ENCODE data around the gene ARHGEF11. TPM values are rescaled to one million over a fixed set of nuclear protein-coding genes. Genes with fewer than 3 reads are reported as not detected.
"Not testable (repeated sequence)": the region's sequence is repeated elsewhere in the genome, so short reads cannot be mapped to it uniquely, and the experiment has no call there.

Gene ARHGEF11
- total and polyA plus RNA-seq, 2 donors (not counting 1 experiment from before 2014, with no cell fraction given) = 1.0 to 4.6 TPM

- no peak overlapping the region for H3K27ac ChIP-seq (ENCODE audit: low read length in 2 of 2)
- H2AFZ ChIP-seq (ENCODE audit: insufficient read depth, low read depth, low read length, poor library complexity, severe bottlenecking) = no peak overlapping the region
- WGBS (ENCODE audit: insufficient coverage) = 92% methylated on average over 2 of the region's 2 CpGs
- Mint-ChIP-seq H3K4me3 (no peak overlapping the region), H3K9me3 (ENCODE audit: insufficient read depth) (no peaks in the 10 kb centered on the region), H3K4me1 (peaks cover 3% of the 10 kb centered on the region), H3K27me3 (peaks cover 37% of the 10 kb centered on the region), H3K27ac (no peak overlapping the region)
- no peak overlapping the region for H3K4me3 ChIP-seq (ENCODE audit: control extremely low read depth in 1 of 5, extremely low read depth in 1 of 5, insufficient read depth in 1 of 5, low read depth in 2 of 5, low read length in 4 of 5)
- ChIA-PET CTCF (interaction anchor here (4.5 kb wide), 1 partner anchor 20 kb away, joined by 14 read pairs; no protein-coding TSS in a partner anchor), POLR2A (no interaction called here)
- TF ChIP-seq EZH2 (IDR thresholded peaks at IDR 0.05; ENCODE audit: borderline replicate concordance, insufficient read depth, low read depth, low read length, poor library complexity, severe bottlenecking) = no peak
- TF ChIP-seq CTCF (IDR thresholded peaks at IDR 0.05) = no peak
- no peaks in the 10 kb centered on the region for H3K36me3 ChIP-seq (replicated peaks in 1 of 2; ENCODE audit: control extremely low read depth in 1 of 2, control insufficient read depth in 1 of 2, extremely low read depth in 1 of 2, insufficient read depth in 2 of 2, low read length in 1 of 2)
- no peaks in the 10 kb centered on the region for H3K79me2 ChIP-seq (ENCODE audit: control insufficient read depth, insufficient read depth, low read length)
- ATAC-seq (ENCODE audit: low read depth) = no peak
- intact Hi-C loops (cut with micrococcal nuclease) = no loop called here
- DNase-seq = no peak
- H3K27me3 ChIP-seq (replicated peaks in 1 of 4; ENCODE audit: control extremely low read depth in 1 of 4, control insufficient read depth in 3 of 4, insufficient read depth in 4 of 4, low read length in 3 of 4) = peaks cover 0 to 22% (median 9%) of the 10 kb centered on the region in 4 experiments
- peaks cover 0 to 4% of the 10 kb centered on the region in 2 donors for H3K4me1 ChIP-seq (ENCODE audit: control insufficient read depth in 2 of 2, insufficient read depth in 2 of 2, low read length in 2 of 2)
- H3K4me2 ChIP-seq (replicated peaks; ENCODE audit: low read depth, low read length, poor library complexity, severe bottlenecking) = no peak overlapping the region
- H3K9me3 ChIP-seq (ENCODE audit: control extremely low read depth in 1 of 3, control insufficient read depth in 2 of 3, insufficient read depth in 1 of 3, low read length in 2 of 3) = no peaks in the 10 kb centered on the region
- H3K9ac ChIP-seq (ENCODE audit: low read length) = no peak overlapping the region
- H4K20me1 ChIP-seq (ENCODE audit: control insufficient read depth, insufficient read depth, low read length, poor library complexity, severe bottlenecking) = no peaks in the 10 kb centered on the region
Observed at GRCh38 chr1:157069601-157070000, 24.1 kb upstream of the ARHGEF11 start.

DNA sequence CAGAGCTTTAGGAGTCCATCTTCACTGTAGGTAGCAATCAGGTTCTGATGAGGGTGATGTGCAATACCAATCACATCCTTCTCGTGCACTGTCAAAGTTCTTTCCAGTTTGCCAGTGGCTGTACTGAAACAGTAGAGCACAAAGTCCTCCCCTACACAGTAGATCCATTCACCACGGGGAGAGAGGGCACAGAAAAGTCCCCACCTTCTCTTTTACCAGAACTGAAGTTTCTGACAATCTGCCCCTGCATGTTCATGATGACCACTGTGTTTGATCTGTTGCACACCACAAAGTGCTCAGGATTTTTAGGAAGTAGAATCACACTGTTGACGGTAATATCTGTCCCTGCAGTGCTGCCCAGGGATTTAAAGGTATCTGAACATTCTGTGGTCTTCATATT lies 13.7 kb upstream of the ARHGEF11 start:
- H2AFZ ChIP-seq (ENCODE audit: insufficient read depth, low read depth, low read length, poor library complexity, severe bottlenecking); H3K4me3 ChIP-seq (ENCODE audit: control extremely low read depth in 1 of 5, extremely low read depth in 1 of 5, insufficient read depth in 1 of 5, low read depth in 2 of 5, low read length in 4 of 5); CTCF ChIA-PET; intact Hi-C loops (cut with micrococcal nuclease); H3K9me3 Mint-ChIP-seq (ENCODE audit: insufficient read depth); DNase-seq; H3K27ac Mint-ChIP-seq; POLR2A ChIA-PET; H3K9me3 ChIP-seq (ENCODE audit: control extremely low read depth in 1 of 3, control insufficient read depth in 2 of 3, insufficient read depth in 1 of 3, low read length in 2 of 3); H3K79me2 ChIP-seq (ENCODE audit: control insufficient read depth, insufficient read depth, low read length); H3K4me2 ChIP-seq (replicated peaks; ENCODE audit: low read depth, low read length, poor library complexity, severe bottlenecking); H3K4me3 Mint-ChIP-seq; H3K36me3 ChIP-seq (replicated peaks in 1 of 2; ENCODE audit: control extremely low read depth in 1 of 2, control insufficient read depth in 1 of 2, extremely low read depth in 1 of 2, insufficient read depth in 2 of 2, low read length in 1 of 2); H3K4me1 Mint-ChIP-seq; H3K9ac ChIP-seq (ENCODE audit: low read length); ATAC-seq (ENCODE audit: low read depth); H3K27ac ChIP-seq (ENCODE audit: low read length in 2 of 2); H3K27me3 ChIP-seq (replicated peaks in 1 of 4; ENCODE audit: control extremely low read depth in 1 of 4, control insufficient read depth in 3 of 4, insufficient read depth in 4 of 4, low read length in 3 of 4); H4K20me1 ChIP-seq (ENCODE audit: control insufficient read depth, insufficient read depth, low read length, poor library complexity, severe bottlenecking); H3K4me1 ChIP-seq (ENCODE audit: control insufficient read depth in 2 of 2, insufficient read depth in 2 of 2, low read length in 2 of 2): not testable (repeated sequence)
- H3K27me3 Mint-ChIP-seq = peaks cover 54% of the 10 kb centered on the region
- WGBS (ENCODE audit: insufficient coverage) = 64% methylated on average over 1 of the region's 3 CpGs

Data from B cell (primary cell).